NCI-H748 (cell line): ENCODE results near the gene CFAP99.

Source experiments
- DNase-seq: peaks from one replicate; lab custom pipeline; 2025; ENCODE audit not compliant: unreplicated experiment; lab: John Stamatoyannopoulos, UW

The CFAP99 gene

GRCh38 chr4:2445130-2445529 lies 26.4 kb downstream of the CFAP99 start:
- DNase-seq = no peak

GRCh38 chr4:2445571-2445970 lies 26.8 kb downstream of the CFAP99 start:
- DNase-seq = no peak

- DNase-seq = no peak
These were observed 28.2 kb downstream of the CFAP99 start for GRCh38 chr4:2446656-2447564.

GRCh38 chr4:2448589-2448988 lies 29.8 kb downstream of the CFAP99 start:
- DNase-seq = no peak

GRCh38 chr4:2449051-2449450 lies 30.3 kb downstream of the CFAP99 start:
- no peak for DNase-seq

- DNase-seq = no peak
These were observed 31.0 kb downstream of the CFAP99 start for GRCh38 chr4:2449511-2450392.

GRCh38 chr4:2450394-2451035 lies 31.8 kb downstream of the CFAP99 start:
- no peak for DNase-seq

GRCh38 chr4:2451036-2451520 lies 32.3 kb downstream of the CFAP99 start:
- DNase-seq = no peak

GRCh38 chr4:2451821-2452785 lies 33.3 kb downstream of the CFAP99 start:
- DNase-seq = no peak

GRCh38 chr4:2457481-2458295 lies 38.9 kb downstream of the CFAP99 start:
- no peak for DNase-seq

GRCh38 chr4:2458546-2459491 lies 40.1 kb downstream of the CFAP99 start:
- DNase-seq = no peak

GRCh38 chr4:2459589-2460349 lies 41.0 kb downstream of the CFAP99 start:
- no peak for DNase-seq

GRCh38 chr4:2461246-2461960 lies 42.6 kb downstream of the CFAP99 start:
- DNase-seq = no peak

GRCh38 chr4:2462218-2462991 lies 43.6 kb downstream of the CFAP99 start:
- DNase-seq = peak; percentile 55

- no peak for DNase-seq
These were observed 44.4 kb downstream of the CFAP99 start for GRCh38 chr4:2462992-2463762.
